ENCODE measurements around the gene IL1RL2. TPM values are rescaled to one million over a fixed set of nuclear protein-coding genes. Genes with fewer than 3 reads are reported as not detected.

The IL1RL2 gene
- total RNA-seq, 4 donors from 2014 or later, result 0.40 to 0.87 (median 0.47) TPM; not detected in 1

DNA sequence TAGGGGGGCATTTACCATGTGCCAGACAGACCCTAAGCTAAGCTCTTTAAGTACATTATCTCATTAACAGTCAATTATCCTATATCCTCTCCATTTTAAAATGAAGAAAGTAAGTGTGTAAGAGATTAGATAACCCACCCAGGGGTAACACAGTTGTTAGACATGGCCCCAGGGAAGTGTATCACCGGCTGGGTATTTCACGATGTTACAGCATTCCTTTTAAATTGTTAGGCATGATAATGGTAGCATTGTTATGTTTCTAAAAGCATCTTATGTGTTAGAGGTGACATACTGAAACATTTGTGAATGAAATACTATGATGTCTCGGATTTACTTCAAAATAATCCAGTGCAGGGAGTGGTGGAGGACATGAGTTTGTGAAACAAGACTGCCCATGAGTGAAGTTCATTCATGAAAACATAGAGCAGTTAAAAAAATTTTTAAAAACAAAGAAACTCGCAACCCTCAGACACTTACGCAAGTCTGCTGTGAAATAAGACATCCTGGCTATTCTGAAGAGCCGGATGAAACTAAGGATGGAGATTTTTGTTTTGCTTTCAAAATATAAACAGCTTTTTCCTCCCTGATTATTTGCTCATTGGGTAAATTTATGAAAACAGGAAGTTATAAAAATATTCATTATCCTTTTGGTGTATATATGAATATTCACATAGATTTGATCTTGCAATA lies 54.9 kb downstream of the IL1RL2 start:
- ATAC-seq, result no peak
- Histone ChIP-seq H3K27ac (no peak overlapping the region), H3K36me3 (no peaks in the 10 kb centered on the region), H3K27me3 (no peaks in the 10 kb centered on the region), H3K4me3 (no peak overlapping the region), H3K9me3 (no peaks in the 10 kb centered on the region), H3K4me1 (peaks cover 0 to 12% (median 3%) of the 10 kb centered on the region in 3 donors)
- WGBS, 2 donors (ENCODE audit: low coverage in 1 of 2), result 79 to 90% methylated on average over 3 to 6 of the region's 6 CpGs
- no peak for TF ChIP-seq POLR2A (IDR thresholded peaks at IDR 0.05)
- TF ChIP-seq, protein P1, sequence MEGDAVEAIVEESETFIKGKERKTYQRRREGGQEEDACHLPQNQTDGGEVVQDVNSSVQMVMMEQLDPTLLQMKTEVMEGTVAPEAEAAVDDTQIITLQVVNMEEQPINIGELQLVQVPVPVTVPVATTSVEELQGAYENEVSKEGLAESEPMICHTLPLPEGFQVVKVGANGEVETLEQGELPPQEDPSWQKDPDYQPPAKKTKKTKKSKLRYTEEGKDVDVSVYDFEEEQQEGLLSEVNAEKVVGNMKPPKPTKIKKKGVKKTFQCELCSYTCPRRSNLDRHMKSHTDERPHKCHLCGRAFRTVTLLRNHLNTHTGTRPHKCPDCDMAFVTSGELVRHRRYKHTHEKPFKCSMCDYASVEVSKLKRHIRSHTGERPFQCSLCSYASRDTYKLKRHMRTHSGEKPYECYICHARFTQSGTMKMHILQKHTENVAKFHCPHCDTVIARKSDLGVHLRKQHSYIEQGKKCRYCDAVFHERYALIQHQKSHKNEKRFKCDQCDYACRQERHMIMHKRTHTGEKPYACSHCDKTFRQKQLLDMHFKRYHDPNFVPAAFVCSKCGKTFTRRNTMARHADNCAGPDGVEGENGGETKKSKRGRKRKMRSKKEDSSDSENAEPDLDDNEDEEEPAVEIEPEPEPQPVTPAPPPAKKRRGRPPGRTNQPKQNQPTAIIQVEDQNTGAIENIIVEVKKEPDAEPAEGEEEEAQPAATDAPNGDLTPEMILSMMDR (IDR thresholded peaks at IDR 0.05), result no peak
- no peak for TF ChIP-seq POLR2AphosphoS5 (IDR thresholded peaks at IDR 0.05)
- TF ChIP-seq EP300 (IDR thresholded peaks at IDR 0.05), result no peak

DNA sequence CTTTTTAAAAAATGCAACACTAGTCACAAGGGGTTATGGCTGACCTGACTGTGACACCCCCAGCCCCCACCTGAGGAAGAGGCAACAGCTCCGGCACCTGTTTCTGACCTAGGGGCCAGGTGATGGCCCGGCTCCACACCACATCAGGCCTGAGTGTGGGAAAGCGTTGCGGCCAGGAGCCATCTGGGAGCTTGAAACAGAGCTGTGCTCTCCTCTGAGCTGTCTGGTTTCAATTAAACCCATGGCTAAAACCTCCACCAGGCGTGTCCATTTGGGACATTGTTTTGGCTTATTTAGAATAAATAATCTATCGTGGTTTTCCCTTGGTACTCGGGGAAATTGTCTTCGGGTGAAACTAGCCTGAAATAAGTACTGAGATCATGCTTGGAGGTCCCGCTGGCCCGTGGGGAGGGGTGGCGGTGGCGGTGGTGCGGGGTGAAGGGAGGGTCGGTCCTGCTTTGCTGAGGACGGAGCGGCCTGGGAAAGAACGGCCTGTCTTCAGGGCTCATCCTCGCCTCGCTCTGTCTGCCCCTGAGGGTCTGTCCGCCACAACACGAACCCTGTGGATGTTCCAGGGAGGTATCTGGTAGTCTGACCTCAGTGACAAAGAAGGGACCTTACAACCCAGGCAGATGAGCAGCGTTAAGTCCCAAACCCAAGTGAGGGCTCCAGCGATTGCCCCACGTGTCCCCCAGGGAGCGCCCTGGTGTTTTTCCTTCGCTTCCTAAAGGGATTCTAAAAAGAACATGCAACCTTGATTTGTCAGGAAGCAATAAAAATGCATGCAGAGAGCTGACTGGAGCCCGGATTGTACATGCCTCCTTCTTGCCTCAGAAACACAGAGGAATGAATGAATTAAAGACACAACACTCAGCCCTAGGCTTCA lies 58.7 kb downstream of the IL1RL2 start:
- ATAC-seq, result no peak
- Histone ChIP-seq H3K36me3 (no peaks in the 10 kb centered on the region), H3K4me3 (no peak overlapping the region), H3K27me3 (peaks cover 5% of the 10 kb centered on the region), H3K27ac (peak overlapping the region in 1 of 4 donors; percentile 24), H3K9me3 (no peaks in the 10 kb centered on the region), H3K4me1 (peaks cover 0 to 12% (median under 1%) of the 10 kb centered on the region in 3 donors)
- TF ChIP-seq, protein P1 (IDR thresholded peaks at IDR 0.05), result no peak
- no peak for TF ChIP-seq EP300 (IDR thresholded peaks at IDR 0.05)
- no peak for TF ChIP-seq POLR2AphosphoS5 (IDR thresholded peaks at IDR 0.05)
- no peak for TF ChIP-seq POLR2A (IDR thresholded peaks at IDR 0.05)
- 41 to 59% methylated on average over 2 to 8 of the region's 27 CpGs for WGBS, 2 donors (ENCODE audit: low coverage in 1 of 2)

DNA sequence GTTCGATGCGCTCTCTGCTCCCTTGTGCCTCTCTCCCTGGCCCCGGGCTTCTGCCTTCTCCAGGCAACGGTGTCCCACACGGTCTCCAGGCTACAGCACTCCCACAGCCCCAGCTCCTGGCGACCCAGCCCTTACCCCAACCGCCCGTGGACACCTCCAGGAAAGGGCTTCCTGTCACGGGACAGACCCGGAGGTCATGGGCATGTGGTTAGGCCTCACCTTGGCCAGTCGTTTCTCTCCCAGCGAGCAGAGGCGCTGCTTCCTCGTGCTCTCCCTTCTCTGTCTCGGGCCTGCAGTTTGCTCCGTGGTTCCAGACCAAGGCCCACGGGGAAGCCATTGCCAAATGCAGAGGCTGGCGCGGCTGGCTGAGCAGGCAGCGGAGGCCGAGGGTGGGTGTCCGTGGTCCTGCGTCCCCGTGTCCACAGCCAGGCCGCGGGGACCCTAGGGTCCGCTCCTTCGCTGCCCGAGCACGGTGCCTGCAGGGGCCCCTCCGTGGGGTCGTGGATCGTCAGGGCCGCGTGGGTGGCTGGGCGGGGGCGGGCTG lies 63.5 kb downstream of the IL1RL2 start:
- Histone ChIP-seq H3K9me3 (no peaks in the 10 kb centered on the region), H3K4me3 (no peak overlapping the region), H3K27ac (no peak overlapping the region), H3K4me1 (peaks cover 0 to 16% (median 0%) of the 10 kb centered on the region in 3 donors), H3K27me3 (peaks cover 15% of the 10 kb centered on the region), H3K36me3 (no peaks in the 10 kb centered on the region)
- no peak for ATAC-seq
- TF ChIP-seq EP300 (IDR thresholded peaks at IDR 0.05), result no peak
- no peak for TF ChIP-seq POLR2A (IDR thresholded peaks at IDR 0.05)
- TF ChIP-seq, protein P1 (IDR thresholded peaks at IDR 0.05), result no peak
- no peak for TF ChIP-seq POLR2AphosphoS5 (IDR thresholded peaks at IDR 0.05)
- WGBS, 2 donors (ENCODE audit: low coverage in 1 of 2), result 60% methylated on average over 1 of the region's 37 CpGs; no CpG with 5 or more reads in 1 of the 2 donors

DNA sequence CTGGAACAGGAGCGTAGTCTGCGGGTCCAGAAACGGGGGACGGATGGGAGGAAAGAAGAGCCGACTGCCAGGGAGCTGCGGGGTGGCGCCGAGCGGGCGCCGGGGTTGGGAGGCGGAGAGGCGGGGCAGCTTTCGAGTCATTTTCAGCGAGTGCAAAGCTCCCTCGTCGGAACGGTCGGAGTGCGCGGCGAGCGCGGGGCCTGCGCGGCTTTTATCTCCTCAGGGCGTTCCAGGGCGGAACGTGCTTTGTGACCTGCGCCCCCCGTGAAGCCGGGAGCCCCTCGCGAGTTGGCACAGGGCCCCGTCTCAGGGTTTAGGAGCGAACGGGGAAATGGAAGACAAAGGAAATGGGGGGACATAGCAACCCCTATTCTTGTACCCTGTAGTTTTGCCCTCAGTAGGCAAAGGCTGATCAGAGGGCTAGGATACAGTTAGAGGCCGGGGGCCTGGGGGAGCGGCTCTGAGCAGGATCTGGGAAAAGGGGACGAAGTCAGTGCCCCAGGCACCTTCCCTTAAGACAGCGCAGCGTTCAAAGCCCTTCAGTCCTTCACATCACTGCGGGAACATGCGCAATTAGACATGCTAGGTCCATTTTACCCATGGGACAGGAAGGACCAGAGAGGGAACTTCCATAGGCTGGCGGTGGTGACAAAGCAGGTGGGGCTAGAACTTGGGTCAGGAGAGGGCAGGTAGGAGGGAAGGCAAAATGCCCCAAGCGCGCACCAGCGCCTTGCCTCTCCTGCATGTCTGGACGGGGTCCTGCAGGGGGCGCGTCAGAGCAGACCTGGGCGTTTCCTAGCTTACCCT lies 64.4 kb downstream of the IL1RL2 start:
- H3K27me3 ChIP-seq, result peaks cover 15% of the 10 kb centered on the region
- peak overlapping the region; percentile 18 to 40 for H3K4me3 ChIP-seq
- peaks cover 0 to 16% (median 0%) of the 10 kb centered on the region in 3 donors for H3K4me1 ChIP-seq
- peak; percentile 73 for ATAC-seq
- WGBS, 2 donors (ENCODE audit: low coverage in 1 of 2), result 2 to 4% methylated on average over 11 to 19 of the region's 52 CpGs
- no peaks in the 10 kb centered on the region for H3K36me3 ChIP-seq
- H3K9me3 ChIP-seq, result no peaks in the 10 kb centered on the region
- peak overlapping the region in 1 of 4 donors; percentile 43 for H3K27ac ChIP-seq
- TF ChIP-seq POLR2A (IDR thresholded peaks at IDR 0.05) (no peak), EP300 (IDR thresholded peaks at IDR 0.05) (no peak)
- TF ChIP-seq, protein P1 (IDR thresholded peaks at IDR 0.05), result peak; percentile 34 to 64 (median 45)

All from gastroesophageal sphincter (tissue), 4 donors.